HL-60 (cell line): ENCODE results near the gene GPR68.

Source experiments
- DNase-seq, 2 experiments: peaks; one replicate each; pipeline ENCODE4 v3.0.0-alpha.2; 2010 to 2020; ENCODE audit warnings: low read depth in 1 of 2, low spot score in 1 of 2
- H3K27ac ChIP-seq: fragments of 250-450 bp; sonication (Bioruptor Pico); replicated peaks from 2 replicates; pipeline ENCODE4 v1.5.1; 2020; ENCODE audit warnings: mild to moderate bottlenecking, moderate library complexity
- H3K27me3 ChIP-seq: fragments of 250-450 bp; sonication (Bioruptor Pico); 2 replicates; pipeline ENCODE4 v1.5.1; 2021; ENCODE audit warnings: mild to moderate bottlenecking, moderate library complexity; ENCODE audit not compliant: insufficient read depth, poor library complexity, severe bottlenecking
- H3K4me3 ChIP-seq: replicated peaks from 2 replicates; pipeline ENCODE4 v1.5.1; 2011; ENCODE audit warnings: mild to moderate bottlenecking, control low read depth, low read length; ENCODE audit not compliant: insufficient read depth
- GABPA ChIP-seq: IDR thresholded peaks from 2 replicates; pipeline ENCODE4 v1.6.1; 2012; ENCODE audit warnings: low read depth
- POLR2AphosphoS5 ChIP-seq: IDR thresholded peaks from 2 replicates; pipeline ENCODE4 v1.6.1; 2012; ENCODE audit warnings: low read depth
- SPI1 ChIP-seq: IDR thresholded peaks from 2 replicates; pipeline ENCODE4 v1.6.1; 2012; ENCODE audit warnings: low read depth, mild to moderate bottlenecking, borderline replicate concordance
- TF ChIP-seq, protein P1 (sequence below): IDR thresholded peaks from one replicate; pipeline ENCODE4 v1.5.1; 2011; ENCODE audit warnings: low read length, control low read depth, inconsistent platforms; ENCODE audit not compliant: insufficient read depth
- TF ChIP-seq, protein P2 (sequence below): IDR thresholded peaks from 2 replicates; pipeline ENCODE4 v1.6.1; 2012; ENCODE audit warnings: low read depth; ENCODE audit not compliant: insufficient replicate concordance

The GPR68 gene

DNA sequence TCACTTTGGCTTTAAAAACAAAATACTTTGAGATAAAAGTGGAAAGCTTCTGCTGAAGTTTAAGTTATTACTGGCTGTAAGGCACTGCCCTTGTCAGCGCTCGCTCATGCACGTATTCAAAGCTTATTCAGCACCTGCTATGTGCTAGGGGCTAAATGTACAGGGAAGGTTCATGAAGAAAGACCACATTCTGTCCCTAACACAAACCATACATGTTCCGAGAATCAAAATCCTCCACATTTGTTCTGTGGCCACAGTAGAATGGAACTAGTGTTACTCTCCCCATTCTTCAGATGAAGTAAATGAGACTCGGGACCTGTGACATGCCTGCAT is 33.8 kb upstream of the GPR68 start:
- Histone ChIP-seq H3K4me3 (no peak overlapping the region), H3K27me3 (no peaks in the 10 kb centered on the region), H3K27ac (no peak overlapping the region)
- no peak for TF ChIP-seq GABPA
- TF ChIP-seq, protein P1, sequence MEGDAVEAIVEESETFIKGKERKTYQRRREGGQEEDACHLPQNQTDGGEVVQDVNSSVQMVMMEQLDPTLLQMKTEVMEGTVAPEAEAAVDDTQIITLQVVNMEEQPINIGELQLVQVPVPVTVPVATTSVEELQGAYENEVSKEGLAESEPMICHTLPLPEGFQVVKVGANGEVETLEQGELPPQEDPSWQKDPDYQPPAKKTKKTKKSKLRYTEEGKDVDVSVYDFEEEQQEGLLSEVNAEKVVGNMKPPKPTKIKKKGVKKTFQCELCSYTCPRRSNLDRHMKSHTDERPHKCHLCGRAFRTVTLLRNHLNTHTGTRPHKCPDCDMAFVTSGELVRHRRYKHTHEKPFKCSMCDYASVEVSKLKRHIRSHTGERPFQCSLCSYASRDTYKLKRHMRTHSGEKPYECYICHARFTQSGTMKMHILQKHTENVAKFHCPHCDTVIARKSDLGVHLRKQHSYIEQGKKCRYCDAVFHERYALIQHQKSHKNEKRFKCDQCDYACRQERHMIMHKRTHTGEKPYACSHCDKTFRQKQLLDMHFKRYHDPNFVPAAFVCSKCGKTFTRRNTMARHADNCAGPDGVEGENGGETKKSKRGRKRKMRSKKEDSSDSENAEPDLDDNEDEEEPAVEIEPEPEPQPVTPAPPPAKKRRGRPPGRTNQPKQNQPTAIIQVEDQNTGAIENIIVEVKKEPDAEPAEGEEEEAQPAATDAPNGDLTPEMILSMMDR: no peak
- TF ChIP-seq, protein P2, sequence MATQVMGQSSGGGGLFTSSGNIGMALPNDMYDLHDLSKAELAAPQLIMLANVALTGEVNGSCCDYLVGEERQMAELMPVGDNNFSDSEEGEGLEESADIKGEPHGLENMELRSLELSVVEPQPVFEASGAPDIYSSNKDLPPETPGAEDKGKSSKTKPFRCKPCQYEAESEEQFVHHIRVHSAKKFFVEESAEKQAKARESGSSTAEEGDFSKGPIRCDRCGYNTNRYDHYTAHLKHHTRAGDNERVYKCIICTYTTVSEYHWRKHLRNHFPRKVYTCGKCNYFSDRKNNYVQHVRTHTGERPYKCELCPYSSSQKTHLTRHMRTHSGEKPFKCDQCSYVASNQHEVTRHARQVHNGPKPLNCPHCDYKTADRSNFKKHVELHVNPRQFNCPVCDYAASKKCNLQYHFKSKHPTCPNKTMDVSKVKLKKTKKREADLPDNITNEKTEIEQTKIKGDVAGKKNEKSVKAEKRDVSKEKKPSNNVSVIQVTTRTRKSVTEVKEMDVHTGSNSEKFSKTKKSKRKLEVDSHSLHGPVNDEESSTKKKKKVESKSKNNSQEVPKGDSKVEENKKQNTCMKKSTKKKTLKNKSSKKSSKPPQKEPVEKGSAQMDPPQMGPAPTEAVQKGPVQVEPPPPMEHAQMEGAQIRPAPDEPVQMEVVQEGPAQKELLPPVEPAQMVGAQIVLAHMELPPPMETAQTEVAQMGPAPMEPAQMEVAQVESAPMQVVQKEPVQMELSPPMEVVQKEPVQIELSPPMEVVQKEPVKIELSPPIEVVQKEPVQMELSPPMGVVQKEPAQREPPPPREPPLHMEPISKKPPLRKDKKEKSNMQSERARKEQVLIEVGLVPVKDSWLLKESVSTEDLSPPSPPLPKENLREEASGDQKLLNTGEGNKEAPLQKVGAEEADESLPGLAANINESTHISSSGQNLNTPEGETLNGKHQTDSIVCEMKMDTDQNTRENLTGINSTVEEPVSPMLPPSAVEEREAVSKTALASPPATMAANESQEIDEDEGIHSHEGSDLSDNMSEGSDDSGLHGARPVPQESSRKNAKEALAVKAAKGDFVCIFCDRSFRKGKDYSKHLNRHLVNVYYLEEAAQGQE: no peak
- DNase-seq: no peak

DNA sequence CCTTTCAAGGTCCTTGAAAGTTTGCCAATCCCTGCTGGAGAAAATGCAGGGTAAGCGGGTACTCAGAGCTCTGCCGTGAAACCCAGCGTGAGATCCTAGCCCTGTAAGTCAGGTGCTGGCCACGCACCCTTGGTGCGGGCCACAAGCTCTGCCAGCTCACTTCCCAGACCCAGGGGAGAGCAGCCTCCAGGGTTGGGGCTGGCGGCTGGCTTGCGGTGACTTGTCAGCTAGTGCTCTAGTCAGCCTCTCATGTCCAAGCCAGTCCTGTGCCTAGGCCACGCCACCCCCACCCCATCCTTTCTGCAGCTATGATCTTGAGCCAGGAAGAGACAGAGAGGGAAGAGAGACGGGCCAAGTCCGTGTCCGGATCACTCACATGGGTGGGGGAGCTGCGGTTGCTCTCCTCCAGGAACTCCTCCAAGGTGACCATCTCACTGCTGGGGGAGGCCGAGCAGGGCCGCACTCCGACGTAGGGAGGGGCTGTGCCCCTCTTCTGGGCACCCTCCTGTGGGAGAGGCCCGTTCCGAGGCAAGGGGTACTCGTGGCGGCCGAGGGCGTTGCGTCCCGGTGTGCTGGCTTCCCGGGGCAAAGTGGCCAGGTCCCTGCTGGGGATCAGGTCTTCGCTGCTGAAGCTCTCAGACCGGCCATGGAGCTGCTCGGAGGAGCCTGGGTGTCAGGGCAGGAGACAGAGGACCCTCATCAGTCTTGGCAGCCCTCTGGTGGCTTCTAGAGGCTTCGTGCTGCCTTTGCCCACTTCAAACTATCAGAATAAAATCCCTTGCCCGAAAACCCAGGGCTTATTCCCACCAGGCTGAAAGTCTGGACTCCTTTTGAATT is 33.3 kb upstream of the GPR68 start:
- Histone ChIP-seq H3K4me3 (no peak overlapping the region), H3K27me3 (no peaks in the 10 kb centered on the region), H3K27ac (no peak overlapping the region)
- DNase-seq: no peak
- TF ChIP-seq, protein P1: no peak
- TF ChIP-seq, protein P2: no peak
- TF ChIP-seq GABPA: no peak
- TF ChIP-seq SPI1: no peak
- TF ChIP-seq POLR2AphosphoS5: no peak

DNA sequence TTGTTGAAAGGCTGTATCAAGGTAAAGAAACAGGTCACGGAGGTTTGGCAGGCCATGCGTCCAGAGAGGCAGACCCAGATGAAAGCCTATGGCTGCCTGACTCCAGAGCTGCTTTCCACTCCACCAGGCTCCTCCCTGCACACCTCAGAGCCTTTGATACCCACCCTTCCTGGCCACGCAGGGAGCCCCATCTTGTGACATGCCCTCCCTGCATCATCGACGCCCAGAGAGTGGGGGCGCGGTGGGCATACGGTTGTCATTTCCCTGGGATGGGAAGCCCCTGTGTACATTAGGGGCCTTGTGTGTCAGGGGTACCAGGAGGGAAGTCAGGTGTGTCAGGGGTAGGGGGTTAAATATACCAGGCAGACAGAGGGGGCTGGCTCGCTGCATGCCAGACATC is 30.3 kb upstream of the GPR68 start:
- no peaks in the 10 kb centered on the region for H3K27me3 ChIP-seq
- TF ChIP-seq, protein P2: no peak
- TF ChIP-seq, protein P1: no peak
- TF ChIP-seq POLR2AphosphoS5 (no peak), GABPA (no peak), SPI1 (no peak)
- H3K4me3 ChIP-seq: no peak overlapping the region
- no peak overlapping the region for H3K27ac ChIP-seq
- DNase-seq: no peak
